NCI-H1694 (cell line): ENCODE measurements around the gene RYR2.
"Not testable (repeated sequence)": the region's sequence is repeated elsewhere in the genome, so short reads cannot be mapped to it uniquely, and the experiment has no call there.

Source experiments
- DNase-seq: peaks from one replicate; lab custom pipeline; 2025; lab: John Stamatoyannopoulos, UW

RYR2 gene

GRCh38 chr1:237261198-237261597, 219.2 kb downstream of the RYR2 start:
- DNase-seq, result no peak

- no peak for DNase-seq
Observed at GRCh38 chr1:237267743-237268142, 225.8 kb downstream of the RYR2 start.

DNA sequence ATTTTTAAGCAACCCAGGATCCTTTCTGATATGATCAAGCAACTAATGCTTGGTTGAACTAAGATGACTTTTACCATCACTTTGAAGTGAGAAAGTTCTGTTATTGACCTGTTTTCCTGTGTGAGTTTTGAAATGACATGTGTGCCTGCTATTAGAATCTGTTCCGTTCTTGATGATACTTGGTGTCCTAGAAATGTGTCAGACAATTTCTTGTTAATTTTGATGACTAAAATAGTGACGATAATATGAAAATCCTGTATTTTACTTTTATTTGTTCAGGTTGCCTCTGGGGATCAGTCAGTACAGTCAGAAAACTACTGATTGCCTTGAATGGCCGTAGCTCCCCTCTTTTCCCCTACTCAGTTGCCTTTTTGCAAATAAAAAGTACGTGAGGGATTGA, 228.0 kb downstream of the RYR2 start:
- DNase-seq, result no peak

DNA sequence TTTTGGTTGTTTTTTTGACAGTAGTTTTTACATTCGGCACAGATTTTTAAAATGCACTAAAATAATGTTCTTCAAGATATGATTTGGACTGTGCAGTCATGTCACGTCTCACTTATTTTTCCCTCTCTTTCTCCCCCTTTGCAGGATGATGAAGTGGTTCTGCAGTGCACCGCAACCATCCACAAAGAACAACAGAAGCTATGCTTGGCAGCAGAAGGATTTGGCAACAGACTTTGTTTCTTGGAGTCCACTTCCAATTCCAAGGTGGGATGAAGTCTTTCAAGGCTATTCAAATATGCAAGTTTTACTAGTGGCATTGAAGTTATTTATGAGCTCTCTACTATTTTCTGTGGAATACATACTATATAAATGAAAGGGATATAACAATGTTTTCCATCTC, 228.4 kb downstream of the RYR2 start:
- no peak for DNase-seq

GRCh38 chr1:237277994-237278393, 236.0 kb downstream of the RYR2 start:
- not testable (repeated sequence) for DNase-seq

GRCh38 chr1:237279629-237280028, 237.6 kb downstream of the RYR2 start:
- DNase-seq, result no peak

DNA sequence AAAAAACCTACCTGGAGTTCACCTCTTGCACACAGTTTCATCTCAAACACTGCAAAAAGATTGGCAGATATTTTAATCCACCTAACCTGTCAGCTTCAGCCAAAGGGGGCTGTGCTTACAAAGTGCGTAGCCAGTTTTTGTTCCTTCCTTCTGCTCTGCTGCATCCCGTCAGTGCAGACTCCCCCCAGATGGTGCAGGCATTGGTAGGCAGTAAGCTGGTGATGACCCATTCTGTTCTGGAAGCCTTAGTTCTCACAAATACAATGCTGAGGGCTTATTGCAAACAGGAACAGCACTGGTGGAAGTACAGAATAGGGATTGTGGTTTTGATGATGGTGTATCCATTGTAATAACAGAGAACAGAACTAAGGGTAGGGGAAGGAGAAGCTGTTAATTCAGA, 239.5 kb downstream of the RYR2 start:
- peak; percentile 53 for DNase-seq

DNA sequence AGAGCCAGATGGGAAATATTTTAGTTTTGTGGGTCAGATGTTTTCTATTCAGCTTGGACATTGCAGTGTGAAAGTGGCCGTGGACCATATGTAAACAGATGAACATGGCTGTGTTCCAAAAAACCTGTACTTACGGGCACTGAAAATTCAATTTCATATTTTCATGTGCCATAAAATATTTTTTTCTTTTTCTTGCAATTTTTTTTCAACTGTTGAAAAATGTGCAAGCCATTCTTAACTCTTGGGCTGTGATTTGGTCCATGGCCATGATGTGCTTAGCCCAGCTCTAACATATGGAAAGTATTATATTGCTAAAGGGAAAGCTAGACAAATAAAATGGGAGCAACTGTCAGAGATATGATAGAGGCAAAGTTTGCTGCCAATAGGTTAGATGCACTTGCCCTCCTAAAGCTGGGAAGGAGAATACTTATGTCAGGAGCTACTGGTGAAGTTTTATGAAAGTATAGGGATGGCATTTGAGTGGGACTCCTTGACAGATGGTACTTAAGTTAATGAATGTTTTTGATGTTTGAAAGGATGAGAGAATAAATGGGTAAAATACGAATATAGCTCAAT, 240.3 kb downstream of the RYR2 start:
- no peak for DNase-seq

GRCh38 chr1:237287876-237288521, 246.0 kb downstream of the RYR2 start:
- no peak for DNase-seq

DNA sequence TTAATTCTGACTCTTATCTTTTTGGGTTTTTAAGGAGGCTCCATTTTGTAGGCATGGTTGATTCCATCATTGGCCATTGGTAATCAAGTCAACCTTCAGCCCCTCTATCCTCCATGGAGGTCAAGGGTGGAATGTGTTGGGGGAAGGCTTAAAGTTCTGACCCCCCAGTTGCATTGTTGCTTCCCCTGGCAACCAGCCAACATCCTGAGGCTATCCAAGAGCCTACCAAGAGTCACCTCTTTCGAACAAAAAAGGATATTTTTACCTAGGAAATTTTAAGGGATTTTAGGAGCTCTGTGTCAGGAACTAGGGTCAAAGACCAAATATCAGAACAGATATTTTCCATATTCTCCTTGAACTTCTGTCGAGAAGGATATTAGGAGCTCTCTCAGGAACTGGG, 251.8 kb downstream of the RYR2 start:
- DNase-seq, result no peak

- no peak for DNase-seq
Observed at GRCh38 chr1:237296861-237297260, 254.9 kb downstream of the RYR2 start.

GRCh38 chr1:237300642-237301041, 258.7 kb downstream of the RYR2 start:
- DNase-seq, result no peak

DNA sequence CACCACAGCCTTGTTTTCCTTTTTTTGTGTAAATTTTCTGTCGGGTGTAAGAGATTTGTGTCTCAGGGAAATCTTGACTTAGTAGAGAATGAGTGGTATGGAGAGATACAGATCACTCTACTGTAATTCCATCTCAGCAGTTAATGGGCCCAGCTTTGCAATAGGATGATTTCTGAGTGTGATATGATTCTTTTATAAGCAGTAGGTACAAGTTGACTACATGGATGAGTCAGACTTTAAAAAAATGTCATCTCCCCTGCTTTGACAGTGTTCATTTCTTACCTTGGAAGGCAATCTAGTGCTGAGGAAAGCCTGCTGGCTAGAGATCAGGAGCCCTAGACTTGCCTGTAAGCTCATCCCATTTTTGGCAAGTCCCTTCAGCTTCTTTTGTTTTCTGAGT, 261.9 kb downstream of the RYR2 start:
- no peak for DNase-seq

- DNase-seq, result no peak
Observed at GRCh38 chr1:237306726-237307125, 264.7 kb downstream of the RYR2 start.

DNA sequence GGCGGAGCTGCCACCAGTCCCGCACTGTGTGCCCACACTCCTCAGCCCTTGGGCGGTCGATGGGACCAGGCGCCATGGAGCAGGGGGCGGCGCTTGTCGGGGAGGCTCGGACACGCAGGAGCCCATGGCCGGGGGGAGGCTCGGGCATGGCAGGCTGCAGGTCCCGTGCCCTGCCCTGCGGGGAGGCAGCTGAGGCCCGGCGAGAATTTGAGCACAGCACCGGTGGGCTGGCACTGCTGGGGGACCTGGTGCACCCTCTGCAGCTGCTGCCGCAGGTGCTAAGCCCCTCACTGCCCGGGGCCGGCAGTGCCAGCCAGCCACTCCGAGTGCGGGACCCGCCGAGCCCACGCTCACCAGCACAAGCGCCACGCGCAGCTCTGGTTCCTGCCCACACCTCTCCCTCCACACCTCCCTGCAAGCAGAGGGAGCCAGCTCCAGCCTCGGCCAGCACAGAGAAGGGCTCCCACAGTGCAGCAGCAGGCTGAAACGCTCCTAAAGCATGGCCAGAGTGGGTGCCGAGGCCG, 267.7 kb downstream of the RYR2 start:
- DNase-seq, result no peak

- DNase-seq, result peak; percentile 88
Observed at GRCh38 chr1:237316352-237316751, 274.4 kb downstream of the RYR2 start.

DNA sequence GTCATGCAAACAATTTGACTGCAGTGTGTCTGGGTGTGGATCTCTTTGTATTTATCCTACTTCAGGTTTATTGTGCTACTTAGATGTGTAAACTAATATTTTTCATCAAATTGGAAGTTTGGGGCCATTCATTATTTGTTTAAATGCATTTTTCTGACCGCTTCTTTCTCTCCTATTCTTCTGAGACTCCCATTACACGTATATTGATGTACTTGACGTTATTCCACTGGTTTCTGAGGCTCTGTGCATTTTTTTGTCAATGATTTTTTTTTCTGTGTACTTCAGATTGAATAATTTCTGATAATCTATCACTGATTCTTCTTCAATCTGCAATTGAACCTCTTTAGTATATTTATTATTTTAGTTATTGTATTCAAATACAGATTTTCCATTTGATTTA, 276.8 kb downstream of the RYR2 start:
- no peak for DNase-seq

GRCh38 chr1:237320890-237321289, 278.9 kb downstream of the RYR2 start:
- DNase-seq, result no peak

DNA sequence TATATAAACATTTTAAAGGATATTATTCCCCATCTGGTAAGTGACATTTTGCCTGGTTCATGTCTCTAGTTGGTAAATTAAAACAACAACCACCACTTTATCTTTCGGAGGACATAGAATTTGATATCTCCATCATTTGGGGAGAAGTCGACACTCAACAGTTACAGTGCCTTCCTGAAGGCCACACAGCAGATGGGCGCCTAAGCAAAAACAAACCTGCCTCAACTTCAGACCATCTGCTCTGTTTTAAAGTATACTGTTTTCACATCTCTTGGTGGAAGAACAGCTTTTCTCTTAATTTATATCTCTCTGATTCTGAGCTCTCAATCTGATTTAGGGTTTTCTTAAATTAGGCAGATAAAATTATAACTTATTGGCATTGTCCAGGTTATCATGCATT, 282.2 kb downstream of the RYR2 start:
- DNase-seq, result peak; percentile 80

DNA sequence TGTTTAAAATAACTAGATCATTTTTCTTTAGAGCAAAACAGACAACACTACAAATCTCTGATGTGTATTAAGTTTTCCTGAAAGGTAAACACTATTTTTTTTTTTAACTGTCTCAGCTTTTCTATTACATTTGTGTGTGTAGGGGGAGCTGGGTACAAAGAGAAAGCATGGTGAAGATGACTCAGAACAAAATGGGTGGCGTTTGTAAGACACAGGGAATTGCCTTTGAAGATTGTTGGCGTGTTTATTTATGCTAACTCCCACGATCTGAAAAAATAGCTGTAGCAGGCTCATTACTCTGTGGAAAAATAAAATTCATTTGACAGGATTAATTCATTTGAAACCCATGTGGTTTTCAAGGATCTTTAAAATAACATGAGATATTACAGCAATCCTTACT, 285.1 kb downstream of the RYR2 start:
- no peak for DNase-seq

DNA sequence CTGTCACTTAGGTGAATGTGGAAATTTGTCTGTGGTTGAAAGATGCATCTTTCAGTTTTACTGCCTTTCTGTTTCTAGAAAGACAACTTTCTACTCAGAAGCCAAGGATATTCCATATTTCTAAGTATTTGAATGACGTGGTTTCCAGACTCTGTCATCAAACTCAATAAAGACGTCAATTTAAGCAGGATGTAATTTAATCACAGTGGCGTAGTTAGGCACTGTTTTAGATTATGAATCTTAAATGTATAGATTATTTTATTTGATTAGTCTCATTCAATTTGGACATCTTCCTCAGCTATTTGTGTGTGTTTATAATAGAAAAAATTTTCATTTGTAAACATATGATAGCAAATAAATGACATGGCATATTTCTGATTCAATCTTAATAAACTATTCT, 298.9 kb downstream of the RYR2 start:
- no peak for DNase-seq

GRCh38 chr1:237341391-237341790, 299.4 kb downstream of the RYR2 start:
- no peak for DNase-seq

- DNase-seq, result no peak
Observed at GRCh38 chr1:237342730-237343129, 300.7 kb downstream of the RYR2 start.

- DNase-seq, result no peak
Observed at GRCh38 chr1:237352747-237353146, 310.8 kb downstream of the RYR2 start.
